Epithelial cell of umbilical artery (primary cell): ENCODE measurements around the gene ZNF275. TPM values are rescaled to one million over a fixed set of nuclear protein-coding genes. Genes with fewer than 3 reads are reported as not detected.

Source experiments
- total RNA-seq: library from RNA; depleted of rRNA; stranded (reverse); fragments of >200 nt; gene quantifications from 2 replicates; pipeline ENCODE4 v1.2.3, GENCODE V29; 2014

Gene ZNF275
- total RNA-seq: 3.6 and 5.2 TPM in 2 replicates

GRCh38 chrX:153333821-153334653, at the start of gene ZNF275:
Gene ZNF275, plus strand, starts transcription at chrX:153334153. Its CDS starts 2,527 bp downstream, at chrX:153336680.

GRCh38 chrX:153321381-153322124, 12.4 kb upstream of the ZNF275 start, which contains the start of gene PNMA6F:
Gene PNMA6F, minus strand, starts transcription at chrX:153321767. Its CDS starts 1,093 bp downstream, at chrX:153320674.

DNA sequence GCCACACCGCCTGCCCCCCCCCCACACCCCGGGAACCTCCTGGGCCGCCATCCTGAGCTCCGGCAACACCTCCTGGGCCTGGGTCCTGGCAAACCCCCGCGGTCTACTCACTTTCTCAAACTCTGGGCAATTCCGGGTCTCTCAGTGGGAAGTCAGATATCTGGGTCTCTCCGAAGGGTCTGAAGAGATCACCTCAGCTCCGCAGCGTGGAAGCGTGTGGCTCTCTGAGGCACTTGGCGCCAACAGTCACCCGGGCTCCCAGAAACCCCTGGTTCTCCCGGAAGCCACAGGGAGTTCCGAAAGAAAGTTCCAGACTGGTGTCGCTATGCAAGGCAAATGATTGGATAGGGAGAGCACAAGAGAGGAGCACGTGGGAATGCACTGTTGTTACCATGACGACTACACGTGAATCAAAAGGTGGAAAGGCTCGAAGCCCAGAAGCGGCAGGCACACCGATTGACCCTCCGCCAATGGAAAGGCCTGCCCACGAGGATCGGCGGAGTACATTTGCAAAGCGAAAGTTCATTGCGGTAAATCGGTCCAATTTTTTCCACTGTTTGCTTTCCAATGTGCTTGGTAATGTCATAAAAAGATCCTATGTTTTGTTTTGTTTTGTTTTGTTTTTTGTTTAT, 67.3 kb downstream of the ZNF275 start, which contains the start of gene PNMA6E:
PNMA6E (minus strand) TSS at position 218 of the 632 bp plus-strand sequence. CDS start 2,501 bp downstream, outside the sequence.

Other genes starting within 250 kb of the ZNF275 start
- gene MAGEA1, start 154.9 kb upstream of the ZNF275 start, total RNA-seq: not detected in 2 replicates
- not detected in 2 replicates for gene PNMA6F, start 12.4 kb upstream of the ZNF275 start, total RNA-seq
- not detected in 2 replicates for gene PNMA6E, start 67.2 kb downstream of the ZNF275 start, total RNA-seq
- 1.6 and 2.0 TPM in 2 replicates for gene ZFP92, start 77.3 kb downstream of the ZNF275 start, total RNA-seq
- 0.91 and 8.8 TPM in 2 replicates for gene TREX2, start 111.9 kb downstream of the ZNF275 start, total RNA-seq
- 13.0 and 44.1 TPM in 2 replicates for gene HAUS7, start 136.4 kb downstream of the ZNF275 start, total RNA-seq
- gene BGN, start 160.8 kb downstream of the ZNF275 start, total RNA-seq: 15.7 and 30.5 TPM in 2 replicates
- not detected in 2 replicates for gene ATP2B3, start 183.5 kb downstream of the ZNF275 start, total RNA-seq